HepG2 (cell line): Measurements from ENCODE around the gene GPR107. TPM values are rescaled to one million over a fixed set of nuclear protein-coding genes. Genes with fewer than 3 reads are reported as not detected.

ENCODE experiments used
- ATAC-seq: fragments of 200-7000 bp; cut with Tn5 transposase; 3 replicates; pipeline ENCODE4 v1.9.1; 2020; ENCODE audit warnings: mild to moderate bottlenecking, moderate library complexity
- BruUV-seq: library from RNA; stranded (reverse); fragments of 400-500 nt; replicated peaks from 2 replicates; lab custom pipeline; 2021; lab: Mats Ljungman, UMichigan
- CTCF ChIA-PET: fragments of 300-600 bp; formaldehyde crosslinking; extraction: SDS; loops from one replicate; lab custom pipeline; 2021; ENCODE audit warnings: low total read pairs, inconsistent platforms, low intra/inter-chr PET ratio; lab: Yijun Ruan, JAX
- POLR2A ChIA-PET: fragments of 350-600 bp; sonication (Branson Sonifier 250); formaldehyde crosslinking; loops from one replicate; lab custom pipeline; 2020; ENCODE audit warnings: antibody characterized with exemption, inconsistent platforms; lab: Yijun Ruan, JAX
- DNase-seq: peaks from one replicate; pipeline ENCODE4 v3.0.0-alpha.2; 2015; ENCODE audit warnings: low spot score
- FAIRE-seq: peaks from 3 replicates; lab custom pipeline; 2011; peaks lifted over from hg19 to GRCh38; lab: Jason Lieb, UNC
- H2AFZ ChIP-seq: one replicate; pipeline ENCODE4 v1.6.1; 2011; ENCODE audit warnings: low read length, inconsistent platforms
- H3K27ac ChIP-seq: fragments of 300-600 bp; 3 replicates; pipeline ENCODE4 v1.8.0; 2011; ENCODE audit warnings: mixed run types, mild to moderate bottlenecking, mixed read lengths, low read length, inconsistent platforms; ENCODE audit not compliant: insufficient read depth; ENCODE audit errors: extremely low read length
- H3K27me3 ChIP-seq, 2 experiments: fragments of 200-600 bp in 1 of 2; 2 replicates in 1 of 2; 3 replicates in 1 of 2; pipeline versions ENCODE4 v1.6.0 to v1.8.0; 2011; ENCODE audit warnings: low read length in 2 of 2, mild to moderate bottlenecking in 2 of 2, moderate library complexity in 2 of 2, inconsistent platforms in 1 of 2; ENCODE audit not compliant: insufficient read depth in 2 of 2, control insufficient read depth in 1 of 2
- H3K36me3 ChIP-seq, 2 experiments: fragments of 200-600 bp in 1 of 2; replicated peaks in 1 of 2; 2 replicates in 1 of 2; 3 replicates in 1 of 2; pipeline versions ENCODE4 v1.5.1 to v1.8.0; 2011; ENCODE audit warnings: low read length in 2 of 2, inconsistent platforms in 1 of 2; ENCODE audit not compliant: insufficient read depth in 2 of 2, control insufficient read depth in 1 of 2
- H3K4me1 ChIP-seq: 2 replicates; pipeline ENCODE4 v1.5.1; 2012; ENCODE audit warnings: low read length, inconsistent platforms; ENCODE audit not compliant: insufficient read depth
- H3K4me2 ChIP-seq: 2 replicates; pipeline ENCODE4 v1.6.0; 2011; ENCODE audit warnings: low read depth, low read length, inconsistent platforms
- H3K4me3 ChIP-seq, 3 experiments: fragments of 200-600 bp in 1 of 3; sonication (generic), shearing (Covaris generic) in 1 of 3; replicated peaks in 1 of 3; 2 replicates each; pipeline ENCODE4 v1.5.1; 2011 to 2016; ENCODE audit warnings: low read length in 3 of 3, inconsistent platforms in 2 of 3, low read depth in 2 of 3, mild to moderate bottlenecking in 2 of 3, control low read depth in 1 of 3, mixed read lengths in 1 of 3; ENCODE audit not compliant: insufficient read depth in 1 of 3
- H3K79me2 ChIP-seq: one replicate; pipeline ENCODE4 v1.6.1; 2011; ENCODE audit warnings: low read length, inconsistent platforms; ENCODE audit not compliant: insufficient read depth
- H3K9ac ChIP-seq: 2 replicates; pipeline ENCODE4 v1.6.0; 2011; ENCODE audit warnings: mild to moderate bottlenecking, low read depth, low read length, inconsistent platforms; ENCODE audit not compliant: insufficient read depth
- H3K9me3 ChIP-seq: 2 replicates; pipeline ENCODE4 v1.5.1; 2012; ENCODE audit warnings: mild to moderate bottlenecking, low read length
- H4K20me1 ChIP-seq: 2 replicates; pipeline ENCODE4 v1.6.0; 2011; ENCODE audit warnings: inconsistent platforms, mild to moderate bottlenecking, low read length, moderate library complexity; ENCODE audit not compliant: insufficient read depth
- ELF3 ChIP-seq: IDR thresholded peaks from 2 replicates; pipeline ENCODE4 v1.6.1; 2016; ENCODE audit warnings: missing genetic modification reagents, missing compliant biosample characterization
- HHEX ChIP-seq: IDR thresholded peaks from 2 replicates; pipeline ENCODE4 v1.6.1; 2016; ENCODE audit warnings: control low read depth
- KDM1A ChIP-seq: IDR thresholded peaks from 2 replicates; pipeline ENCODE4 v1.6.1; 2016; ENCODE audit warnings: missing compliant biosample characterization
- NR3C1 ChIP-seq: sonication (generic); formaldehyde crosslinking; IDR thresholded peaks from 2 replicates; pipeline ENCODE4 v1.4.0; 2020; ENCODE audit warnings: missing genetic modification reagents
- SETDB1 ChIP-seq: sonication (generic); formaldehyde crosslinking; IDR thresholded peaks from 2 replicates; pipeline ENCODE4 v1.5.1; 2020; ENCODE audit warnings: missing genetic modification reagents, mild to moderate bottlenecking, borderline replicate concordance
- SP140L ChIP-seq: sonication (generic); formaldehyde crosslinking; IDR thresholded peaks from 2 replicates; pipeline ENCODE4 v1.4.0; 2020; ENCODE audit warnings: missing genetic modification reagents, borderline replicate concordance
- YY1 ChIP-seq: IDR thresholded peaks from 2 replicates; pipeline ENCODE4 v1.6.1; 2011; ENCODE audit warnings: low read length, low read depth, moderate library complexity, mild to moderate bottlenecking; ENCODE audit not compliant: insufficient read depth, insufficient replicate concordance
- ZNF629 ChIP-seq: sonication (generic); formaldehyde crosslinking; conservative IDR thresholded peaks from 2 replicates; pipeline ENCODE4 v1.5.0; 2020; ENCODE audit warnings: missing genetic modification reagents
- WGBS: methylation state at CpG from one replicate; pipeline ENCODE4 v1.1.6; 2017; ENCODE audit warnings: low lambda C conversion rate; 5-methylcytosine and 5-hydroxymethylcytosine counted together
- in situ Hi-C: cut with HindIII; loops from 2 replicates; pipeline ENCODE4 v1.10.0; 2017; ENCODE audit warnings: low pct_unique_long_range_greater_than_20kb; ENCODE audit not compliant: extremely low pct_ligation_motif_present
- intact Hi-C: fragments of 100-400 bp; cut with micrococcal nuclease; formaldehyde crosslinking; loops from one replicate; pipeline ENCODE4 v1.10.0; 2022; ENCODE audit not compliant: unreplicated experiment
- polyA plus RNA-seq, 8 experiments: library from polyadenylated mRNA; depleted of rRNA in 3 of 8; stranded (reverse) in 7 of 8; unstranded in 1 of 8; fragments of >200 nt; fragmentation: Illumina TruSeq in 4 of 8; extraction: Trizol in 4 of 8; gene quantifications; 2 replicates each; pipeline versions ENCODE4 v1.2.1 to v1.2.3, GENCODE V29; 2011 to 2016; ENCODE audit warnings: low read depth in 4 of 8, missing spikeins in 1 of 8, mixed read lengths in 1 of 8; ENCODE audit not compliant: insufficient read depth in 1 of 8
- total RNA-seq, 5 experiments: library from RNA; depleted of rRNA; stranded (reverse); fragments of >200 nt; fragmentation: Illumina TruSeq; extraction: Trizol; gene quantifications; 2 replicates each; pipeline ENCODE4 v1.2.3, GENCODE V29; 2016; ENCODE audit warnings: low read depth in 1 of 5
- TF ChIP-seq, protein P1 (sequence below): sonication (generic); formaldehyde crosslinking; IDR thresholded peaks from 2 replicates; pipeline ENCODE4 v1.4.0; 2020; ENCODE audit warnings: low read depth, mild to moderate bottlenecking, missing genetic modification reagents

The GPR107 gene
- total and polyA plus RNA-seq, 2 of the 13 experiments (the other 11 are each of a cell fraction or from before 2014, with no cell fraction given) = 22.5 to 24.4 TPM

GRCh38 chr9:130092910-130093309, 39.2 kb downstream of the GPR107 start:
- ChIA-PET CTCF (no interaction called here), POLR2A (no interaction called here)
- BruUV-seq = no TSS peak
- no peaks in the 10 kb centered on the region for H3K79me2 ChIP-seq
- no peaks in the 10 kb centered on the region for H3K27me3 ChIP-seq
- FAIRE-seq (no peak), DNase-seq (no peak), ATAC-seq (no peak)
- peaks cover 16 to 60% of the 10 kb centered on the region in 2 experiments; a peak in 4 of 5 replicates for H3K36me3 ChIP-seq
- no peak overlapping the region for H3K9ac ChIP-seq
- H3K9me3 ChIP-seq = no peaks in the 10 kb centered on the region
- no peaks in the 10 kb centered on the region for H3K4me1 ChIP-seq
- no peak overlapping the region for H3K4me2 ChIP-seq
- in situ Hi-C loops = no loop called here
- no peaks in the 10 kb centered on the region for H4K20me1 ChIP-seq
- intact Hi-C loops = no loop called here
- H3K4me3 ChIP-seq = no peak overlapping the region
- no peak overlapping the region for H2AFZ ChIP-seq
- no peak for TF ChIP-seq KDM1A (CRISPR knock-in tag)
- no peak for TF ChIP-seq NR3C1 (CRISPR knock-in tag)
- TF ChIP-seq HHEX (CRISPR knock-in tag) = no peak
- TF ChIP-seq YY1 = no peak
- WGBS = 98% methylated on average over 4 of the region's 4 CpGs
- no peak overlapping the region for H3K27ac ChIP-seq

DNA sequence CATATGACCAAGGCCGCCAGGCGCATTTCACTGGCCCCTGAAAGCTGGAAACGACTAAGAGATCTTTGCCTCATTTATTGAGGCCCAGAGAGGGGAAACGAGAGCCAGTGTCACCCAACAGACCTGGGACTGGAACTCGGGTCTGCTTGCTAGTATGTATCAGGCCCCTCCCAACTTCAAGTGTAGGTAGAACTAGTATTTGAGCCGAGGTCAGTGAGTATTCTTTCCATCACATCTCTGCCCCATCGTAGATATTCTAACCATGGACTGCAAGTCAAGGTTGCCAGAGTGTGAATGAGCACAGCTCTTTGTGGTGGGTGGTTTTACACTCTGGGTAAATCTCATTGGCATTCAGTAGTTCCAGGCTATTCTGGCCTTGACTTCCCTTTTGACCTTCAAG, 42.2 kb downstream of the GPR107 start:
- no TSS peak for BruUV-seq
- no peaks in the 10 kb centered on the region for H3K79me2 ChIP-seq
- no peak overlapping the region for H3K27ac ChIP-seq
- WGBS = 94% methylated on average over 7 of the region's 7 CpGs
- H3K4me1 ChIP-seq = no peaks in the 10 kb centered on the region
- H3K36me3 ChIP-seq = peaks cover 24 to 54% of the 10 kb centered on the region in 2 experiments; a peak in 4 of 5 replicates
- H3K9ac ChIP-seq = no peak overlapping the region
- H2AFZ ChIP-seq = no peak overlapping the region
- ATAC-seq (no peak), DNase-seq (no peak), FAIRE-seq (no peak)
- H3K27me3 ChIP-seq = no peaks in the 10 kb centered on the region
- ChIA-PET POLR2A (no interaction called here), CTCF (no interaction called here)
- H3K4me2 ChIP-seq = no peak overlapping the region
- in situ Hi-C loops (no loop called here), intact Hi-C loops (loop anchor here (5.0 kb wide), 1 partner anchor 209 kb away; no protein-coding TSS in a partner anchor)
- H4K20me1 ChIP-seq = no peaks in the 10 kb centered on the region
- TF ChIP-seq SETDB1 (CRISPR knock-in tag) (no peak), SP140L (CRISPR knock-in tag) (no peak), ELF3 (CRISPR knock-in tag) (no peak), ZNF629 (CRISPR knock-in tag) (no peak)
- TF ChIP-seq, protein P1, sequence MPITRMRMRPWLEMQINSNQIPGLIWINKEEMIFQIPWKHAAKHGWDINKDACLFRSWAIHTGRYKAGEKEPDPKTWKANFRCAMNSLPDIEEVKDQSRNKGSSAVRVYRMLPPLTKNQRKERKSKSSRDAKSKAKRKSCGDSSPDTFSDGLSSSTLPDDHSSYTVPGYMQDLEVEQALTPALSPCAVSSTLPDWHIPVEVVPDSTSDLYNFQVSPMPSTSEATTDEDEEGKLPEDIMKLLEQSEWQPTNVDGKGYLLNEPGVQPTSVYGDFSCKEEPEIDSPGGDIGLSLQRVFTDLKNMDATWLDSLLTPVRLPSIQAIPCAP (CRISPR knock-in tag) = no peak
- no peak overlapping the region for H3K4me3 ChIP-seq
- H3K9me3 ChIP-seq = no peaks in the 10 kb centered on the region
